NCI-H1092 (cell line): ENCODE measurements around the gene COG5.
"Not testable (repeated sequence)": the region's sequence is repeated elsewhere in the genome, so short reads cannot be mapped to it uniquely, and the experiment has no call there.

Experiments used
- DNase-seq: peaks from one replicate; lab custom pipeline; 2025; lab: John Stamatoyannopoulos, UW

COG5 gene

DNA sequence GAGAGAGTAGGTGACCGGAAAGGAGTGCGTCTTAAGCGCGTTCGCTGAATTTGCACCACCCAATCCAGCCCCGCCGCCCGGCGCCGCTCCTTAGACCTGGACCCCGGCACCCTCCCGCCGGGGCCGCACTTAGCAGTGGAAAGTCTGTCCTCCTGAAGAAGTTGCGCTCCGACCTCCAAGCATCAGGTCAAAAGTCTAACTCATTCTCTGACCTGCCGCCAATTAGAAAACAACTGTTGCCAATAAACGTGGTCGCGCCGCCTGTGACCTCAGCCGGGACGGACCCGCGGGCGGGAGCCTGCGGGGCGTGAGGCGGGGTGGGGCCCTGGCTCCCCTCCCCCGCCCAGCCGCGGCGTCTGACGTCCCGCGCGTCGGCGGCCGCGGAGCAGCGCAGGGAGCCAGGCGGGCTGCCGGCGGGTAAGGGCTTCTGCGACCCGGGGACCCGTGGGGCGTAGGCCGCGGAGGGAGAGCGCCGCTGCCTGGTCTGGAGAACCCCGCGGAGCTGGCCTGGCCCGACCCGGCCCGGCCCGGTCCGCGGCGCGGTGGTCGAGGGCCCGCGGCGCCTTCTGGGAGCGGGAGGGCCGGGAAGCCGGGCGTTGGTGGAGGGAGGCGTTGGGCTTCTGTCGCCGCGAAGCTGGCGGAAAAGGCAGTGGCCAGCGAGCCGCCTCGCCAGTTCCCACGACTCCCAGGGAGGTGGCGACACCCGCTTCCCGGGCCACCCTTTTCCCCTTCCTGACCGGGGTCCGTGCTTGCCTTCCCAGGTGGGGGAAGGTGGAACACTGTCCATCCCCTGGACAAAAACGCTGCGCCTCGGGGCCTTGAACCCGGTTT is 16.4 kb upstream of the COG5 start, which contains the start of gene BCAP29:
Gene BCAP29 (plus strand): TSS at position 362 of the 831 bp plus-strand sequence. CDS start 527 bp downstream, outside the sequence.
- DNase-seq: peak; percentile 46

- DNase-seq: no peak
These were observed 15.8 kb upstream of the COG5 start for GRCh38 chr7:107579554-107579884.

GRCh38 chr7:107573537-107573936 is 9.8 kb upstream of the COG5 start:
- DNase-seq: no peak

DNA sequence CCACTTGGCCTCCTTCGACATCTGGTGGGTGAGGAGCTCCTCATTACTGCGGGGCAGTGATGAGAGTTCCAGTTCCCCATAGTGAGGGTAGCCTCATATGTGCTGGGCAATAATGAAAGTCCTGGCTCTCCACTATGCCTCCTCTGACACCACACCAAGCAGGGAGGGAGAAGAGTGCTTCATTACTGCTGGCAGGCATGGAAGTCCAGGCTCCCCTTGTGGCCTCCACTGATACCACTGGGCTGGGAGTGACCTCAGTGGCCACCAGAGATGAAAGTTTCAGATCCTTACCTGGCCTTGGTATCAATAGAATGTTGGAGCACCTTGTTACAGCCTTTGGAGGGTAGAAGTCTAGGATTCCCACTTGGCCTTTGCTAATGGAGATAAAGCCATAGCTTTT is 6.6 kb upstream of the COG5 start:
- DNase-seq: no peak

- no peak for DNase-seq
These were observed 1.0 kb upstream of the COG5 start for GRCh38 chr7:107564553-107565298.

DNA sequence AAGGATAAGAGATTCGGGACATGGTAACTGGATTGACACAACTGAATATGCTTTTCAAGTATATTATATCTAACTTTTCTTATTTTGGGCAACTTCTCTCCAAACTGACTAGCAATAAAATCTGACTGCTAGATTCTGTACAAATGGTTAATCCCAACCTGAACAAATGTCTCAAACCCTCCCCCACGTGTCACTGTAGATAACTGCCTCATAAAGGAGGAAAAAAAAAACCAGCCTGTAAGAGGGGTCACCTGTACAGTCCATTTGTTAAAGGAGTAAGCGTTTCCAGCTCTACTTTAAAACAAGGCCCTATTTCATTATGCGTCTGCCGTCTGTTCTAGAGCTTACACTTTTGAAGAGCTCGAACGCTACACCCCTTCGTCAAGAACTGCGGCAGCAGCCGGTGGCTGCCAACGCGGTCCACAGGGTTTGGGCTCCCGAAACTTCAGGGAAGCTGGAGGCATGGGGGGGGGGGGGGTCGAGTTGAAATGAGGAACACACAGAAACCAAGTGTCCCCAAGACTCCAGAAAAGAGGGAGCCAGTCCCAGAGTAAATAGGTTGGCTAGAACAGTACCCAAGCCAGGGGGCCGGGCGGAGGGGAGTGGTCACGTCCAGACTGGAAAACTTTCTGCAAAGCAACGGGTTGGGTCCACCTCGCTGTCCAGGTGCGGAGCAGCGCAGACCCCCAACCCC is 492 bp downstream of the COG5 start:
- peak; percentile 36 for DNase-seq

DNA sequence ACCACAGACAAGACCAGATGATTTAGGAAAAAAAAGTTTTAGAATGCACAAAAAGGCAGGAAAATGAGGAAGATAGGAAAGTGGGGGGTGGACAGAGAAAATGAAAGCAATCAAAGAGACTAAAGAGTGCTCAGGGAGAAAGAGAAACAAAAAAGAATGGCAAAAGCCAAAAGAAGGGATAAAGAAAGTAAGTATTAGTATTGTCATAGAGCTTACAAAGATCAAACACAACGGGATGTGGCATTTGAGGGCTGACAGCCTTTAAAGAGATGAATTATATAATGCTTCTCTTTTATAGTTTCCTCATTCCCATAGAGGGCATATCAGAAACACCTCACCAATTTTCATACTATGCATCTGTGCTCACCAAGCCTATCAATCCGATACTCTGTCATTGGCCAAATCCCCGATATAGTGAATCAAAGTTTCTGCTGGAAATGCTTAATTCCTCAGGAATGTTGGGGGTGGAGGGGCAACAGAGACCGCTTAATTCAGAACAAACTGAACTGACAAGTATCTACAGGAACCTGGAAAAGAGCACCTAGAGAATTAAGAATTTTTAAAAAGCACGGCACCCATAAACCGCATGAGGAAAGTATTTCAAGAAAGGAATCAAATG is 2.7 kb downstream of the COG5 start:
- DNase-seq: no peak

- no peak for DNase-seq
These were observed 3.9 kb downstream of the COG5 start for GRCh38 chr7:107559864-107560263.

DNA sequence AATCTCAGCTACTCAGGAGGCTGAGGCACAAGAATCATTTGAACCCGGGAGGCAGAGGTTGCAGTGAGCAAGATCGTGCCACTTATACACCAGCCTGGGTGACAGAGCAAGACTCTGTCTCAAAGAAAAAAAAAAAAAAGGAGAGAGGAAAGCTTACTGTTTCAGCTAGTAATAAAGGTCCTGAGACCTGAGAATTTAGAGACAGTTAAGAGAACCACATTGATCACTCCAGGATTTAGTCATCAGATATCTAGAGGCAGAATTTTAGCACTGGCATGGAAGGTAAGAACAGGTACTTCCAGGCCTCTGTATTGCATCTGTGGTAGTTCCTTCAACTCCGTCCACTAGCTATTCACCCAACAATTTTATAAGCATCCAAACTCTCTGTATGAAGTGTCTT is 7.8 kb downstream of the COG5 start:
- no peak for DNase-seq

- no peak for DNase-seq
These were observed 11.8 kb downstream of the COG5 start for GRCh38 chr7:107551936-107552335.

GRCh38 chr7:107544848-107545591 is 18.7 kb downstream of the COG5 start:
- no peak for DNase-seq

- DNase-seq: no peak
These were observed 20.3 kb downstream of the COG5 start for GRCh38 chr7:107543338-107543993.

DNA sequence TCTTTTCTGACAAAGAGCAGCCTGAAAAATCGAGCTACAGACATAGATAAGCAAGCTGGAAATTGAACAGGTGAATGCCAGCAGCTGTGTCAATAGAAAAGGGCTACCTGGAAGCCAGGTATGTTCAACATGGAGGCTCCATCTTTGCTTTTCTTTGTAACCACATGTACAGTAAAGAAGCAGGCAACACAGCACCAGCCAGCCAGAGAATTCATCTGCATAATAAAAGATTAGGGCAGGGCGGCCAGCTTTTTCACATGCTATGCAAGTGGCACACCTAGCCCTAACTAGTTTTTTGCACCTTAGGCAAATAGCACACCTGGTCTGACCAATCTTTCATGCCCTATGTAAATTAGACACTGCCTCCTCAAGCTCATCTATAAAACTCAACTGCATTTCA is 25.7 kb downstream of the COG5 start:
- DNase-seq: peak; percentile 16

DNA sequence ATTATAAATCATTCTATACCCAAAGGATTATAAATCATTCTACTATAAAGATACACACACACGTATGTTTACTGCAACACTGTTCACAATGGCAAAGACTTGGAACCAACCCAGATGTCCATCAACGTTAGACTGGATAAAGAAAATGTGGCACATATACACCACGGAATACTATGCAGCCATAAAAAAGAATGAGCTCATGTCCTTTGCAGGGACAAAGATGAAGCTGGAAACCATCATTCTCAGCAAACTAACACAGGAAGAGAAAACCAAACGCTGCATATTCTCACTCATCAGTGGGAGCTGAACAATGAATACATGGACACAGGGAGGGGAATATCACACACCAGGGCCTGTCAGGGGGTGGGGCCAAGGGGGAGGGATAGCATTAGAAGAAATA is 26.5 kb downstream of the COG5 start:
- not testable (repeated sequence) for DNase-seq

DNA sequence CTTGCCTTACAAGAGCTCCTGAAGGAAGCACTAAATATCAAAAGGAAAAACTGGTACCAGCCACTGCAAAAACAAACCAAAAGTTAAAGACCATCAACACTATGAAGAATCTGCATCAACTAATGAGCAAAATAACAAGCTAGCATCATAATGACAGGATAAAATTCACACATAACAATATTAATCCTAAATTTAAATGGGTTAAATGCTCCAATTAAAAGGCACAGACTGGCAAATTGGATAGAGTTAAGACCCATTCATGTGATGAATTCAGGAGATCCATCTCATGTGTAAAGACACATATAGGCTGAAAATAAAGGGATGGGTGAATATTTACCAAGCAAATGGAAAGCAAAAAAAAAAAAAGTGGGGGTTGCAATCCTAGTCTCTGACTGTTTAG is 29.6 kb downstream of the COG5 start:
- DNase-seq: no peak

- DNase-seq: no peak
These were observed 33.0 kb downstream of the COG5 start for GRCh38 chr7:107530751-107531150.

- no peak for DNase-seq
These were observed 35.3 kb downstream of the COG5 start for GRCh38 chr7:107528461-107528860.

- no peak for DNase-seq
These were observed 36.5 kb downstream of the COG5 start for GRCh38 chr7:107527196-107527595.

DNA sequence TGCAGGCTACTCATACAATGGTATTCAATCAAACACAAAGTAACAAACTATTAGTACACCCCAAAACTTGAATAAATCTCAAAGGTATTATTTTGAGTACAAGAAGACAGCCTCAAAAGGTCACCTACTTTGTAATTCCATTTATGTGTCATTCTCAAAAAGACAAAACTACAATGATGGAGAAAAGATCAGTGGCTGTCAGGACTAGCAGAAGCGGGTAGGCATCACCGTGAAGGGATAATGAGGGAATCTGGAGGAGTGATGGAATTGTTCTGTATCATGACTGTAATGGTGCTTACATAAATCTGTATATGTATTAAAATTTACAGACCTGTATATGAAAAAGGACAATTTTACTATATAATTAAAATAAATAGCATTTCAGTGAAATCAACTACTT is 37.0 kb downstream of the COG5 start:
- DNase-seq: no peak

GRCh38 chr7:107506674-107507339 is 56.9 kb downstream of the COG5 start:
- DNase-seq: no peak
